H1 (cell line): ENCODE results near the gene LRIG2. TPM values are rescaled to one million over a fixed set of nuclear protein-coding genes. Genes with fewer than 3 reads are reported as not detected.

Experiments
- CTCF ChIA-PET: fragments of 300-600 bp; sonication (Branson Sonifier 250); formaldehyde crosslinking; loops from one replicate; lab custom pipeline; 2021; ENCODE audit not compliant: partially characterized antibody; lab: Charles Lee
- POLR2A ChIA-PET: fragments of 300-600 bp; sonication (Branson Sonifier 250); formaldehyde crosslinking; loops from one replicate; lab custom pipeline; 2021; ENCODE audit warnings: inconsistent platforms; ENCODE audit not compliant: partially characterized antibody; lab: Charles Lee
- DNase-seq, 2 experiments: peaks; one replicate each; pipeline versions ENCODE4 v3.0.0 to v3.0.0-alpha.2; 2010 to 2022; ENCODE audit warnings: low spot score in 2 of 2, low read depth in 1 of 2, mixed read lengths in 1 of 2
- FAIRE-seq: peaks from 2 replicates; lab custom pipeline; 2011; peaks lifted over from hg19 to GRCh38; lab: Jason Lieb, UNC
- H2AFZ ChIP-seq: 2 replicates; pipeline ENCODE4 v1.8.1; 2012; ENCODE audit warnings: low read length, inconsistent platforms
- H2AK5ac ChIP-seq: 2 replicates; pipeline ENCODE4 v1.6.1; 2013; ENCODE audit warnings: low read depth, low read length
- H2BK120ac ChIP-seq: replicated peaks from 2 replicates; pipeline ENCODE3; 2013; ENCODE audit warnings: low read depth, low read length, inconsistent platforms
- H2BK12ac ChIP-seq: 2 replicates; pipeline ENCODE4 v1.6.1; 2013; ENCODE audit warnings: low read depth, low read length
- H2BK15ac ChIP-seq: 2 replicates; pipeline ENCODE4 v1.6.1; 2013; ENCODE audit warnings: low read length
- H2BK20ac ChIP-seq: 2 replicates; pipeline ENCODE4 v1.6.1; 2013; ENCODE audit warnings: low read length
- H2BK5ac ChIP-seq: 2 replicates; pipeline ENCODE4 v1.6.1; 2013; ENCODE audit warnings: low read depth, low read length
- H3K14ac ChIP-seq: 2 replicates; pipeline ENCODE4 v1.6.1; 2013; ENCODE audit warnings: inconsistent platforms; ENCODE audit not compliant: insufficient read length
- H3K18ac ChIP-seq: 2 replicates; pipeline ENCODE4 v1.6.1; 2013; ENCODE audit warnings: low read length; ENCODE audit errors: extremely low read depth
- H3K23ac ChIP-seq: 2 replicates; pipeline ENCODE4 v1.6.1; 2013; ENCODE audit warnings: inconsistent platforms; ENCODE audit not compliant: insufficient read length
- H3K23me2 ChIP-seq: 2 replicates; pipeline ENCODE4 v1.6.1; 2013; ENCODE audit warnings: low read depth, low read length
- H3K27ac ChIP-seq: 2 replicates; pipeline ENCODE4 v1.6.1; 2011; ENCODE audit warnings: low read depth, low read length, inconsistent platforms
- H3K27me3 ChIP-seq, 4 experiments: replicated peaks in 1 of 4; 1 replicate in 1 of 4; 2 replicates in 3 of 4; pipeline versions ENCODE4 v1.6.1 to v1.8.1; 2011 to 2013; ENCODE audit warnings: low read length in 3 of 4, mild to moderate bottlenecking in 3 of 4, inconsistent platforms in 2 of 4, mixed read lengths in 2 of 4, moderate library complexity in 1 of 4; ENCODE audit not compliant: control insufficient read depth in 3 of 4, insufficient read depth in 3 of 4; ENCODE audit errors: extremely low read depth in 1 of 4
- H3K36me3 ChIP-seq, 4 experiments: 2 replicates each; pipeline versions ENCODE4 v1.6.1 to v1.8.1; 2011 to 2013; ENCODE audit warnings: mild to moderate bottlenecking in 4 of 4, low read length in 3 of 4, moderate library complexity in 2 of 4, control low read depth in 1 of 4, inconsistent platforms in 1 of 4; ENCODE audit not compliant: insufficient read depth in 4 of 4, control insufficient read depth in 2 of 4
- H3K4ac ChIP-seq: replicated peaks from 2 replicates; pipeline ENCODE3; 2013; ENCODE audit warnings: low read length, low read depth, mixed read lengths, inconsistent platforms; ENCODE audit not compliant: insufficient read length
- H3K4me1 ChIP-seq, 4 experiments: replicated peaks in 1 of 4; 1 replicate in 1 of 4; 2 replicates in 3 of 4; pipeline versions ENCODE4 v1.6.1 to v1.8.1; 2011 to 2013; ENCODE audit warnings: low read length in 3 of 4, inconsistent platforms in 2 of 4, mixed read lengths in 1 of 4; ENCODE audit not compliant: insufficient read depth in 4 of 4, control insufficient read depth in 3 of 4
- H3K4me2 ChIP-seq, 2 experiments: 2 replicates each; pipeline versions ENCODE4 v1.6.1 to v1.8.1; 2011 to 2013; ENCODE audit warnings: low read depth in 2 of 2, low read length in 2 of 2, control low read depth in 1 of 2, inconsistent platforms in 1 of 2, mild to moderate bottlenecking in 1 of 2; ENCODE audit not compliant: insufficient read depth in 1 of 2
- H3K4me3 ChIP-seq, 4 experiments: fragments of 200-600, 300-600 bp in 1 of 4; sonication (generic), shearing (Covaris generic), sonication (Bioruptor Twin) in 1 of 4; 2 replicates each; pipeline versions ENCODE4 v1.5.1 to v1.8.1; 2011 to 2016; ENCODE audit warnings: low read length in 4 of 4, low read depth in 3 of 4, control low read depth in 2 of 4, inconsistent platforms in 2 of 4, mild to moderate bottlenecking in 2 of 4, mixed read lengths in 1 of 4, moderate library complexity in 1 of 4; ENCODE audit not compliant: insufficient read depth in 2 of 4; ENCODE audit errors: extremely low read depth in 1 of 4
- H3K56ac ChIP-seq: replicated peaks from 2 replicates; pipeline ENCODE3; 2013; ENCODE audit warnings: low read depth, mild to moderate bottlenecking, mixed read lengths, low read length, inconsistent platforms; ENCODE audit not compliant: insufficient read length
- H3K79me1 ChIP-seq: 2 replicates; pipeline ENCODE4 v1.6.1; 2013; ENCODE audit warnings: low read depth, low read length, control low read depth
- H3K79me2 ChIP-seq, 2 experiments: 2 replicates each; pipeline versions ENCODE4 v1.6.1 to v1.8.1; 2012 to 2013; ENCODE audit warnings: low read length in 2 of 2, mild to moderate bottlenecking in 2 of 2, inconsistent platforms in 1 of 2; ENCODE audit not compliant: insufficient read depth in 2 of 2, control insufficient read depth in 1 of 2
- H3K9ac ChIP-seq, 4 experiments: replicated peaks in 1 of 4; 1 replicate in 1 of 4; 2 replicates in 3 of 4; pipeline versions ENCODE4 v1.6.1 to v1.8.1; 2011 to 2013; ENCODE audit warnings: low read depth in 3 of 4, low read length in 3 of 4, control low read depth in 2 of 4, mild to moderate bottlenecking in 2 of 4, moderate library complexity in 2 of 4, inconsistent platforms in 1 of 4; ENCODE audit errors: extremely low read depth in 1 of 4
- H3K9me3 ChIP-seq, 2 experiments: 2 replicates each; pipeline versions ENCODE4 v1.6.1 to v1.8.1; 2012 to 2013; ENCODE audit warnings: mild to moderate bottlenecking in 2 of 2, moderate library complexity in 2 of 2, control low read depth in 1 of 2, inconsistent platforms in 1 of 2, low read depth in 1 of 2, low read length in 1 of 2, mixed read lengths in 1 of 2; ENCODE audit not compliant: insufficient read depth in 2 of 2
- H4K20me1 ChIP-seq, 2 experiments: replicated peaks in 1 of 2; 2 replicates each; pipeline versions ENCODE3 to v1.8.1; 2011 to 2013; ENCODE audit warnings: inconsistent platforms in 2 of 2, low read length in 2 of 2, mild to moderate bottlenecking in 1 of 2; ENCODE audit not compliant: insufficient read depth in 2 of 2, control insufficient read depth in 1 of 2
- H4K5ac ChIP-seq: 2 replicates; pipeline ENCODE4 v1.6.1; 2013; ENCODE audit warnings: low read length, low read depth, mixed read lengths, inconsistent platforms; ENCODE audit not compliant: insufficient read length
- H4K8ac ChIP-seq: 2 replicates; pipeline ENCODE4 v1.8.0; 2013; ENCODE audit warnings: mild to moderate bottlenecking, moderate library complexity, low read length, inconsistent platforms; ENCODE audit not compliant: insufficient read depth; ENCODE audit errors: extremely low read depth
- H4K91ac ChIP-seq: replicated peaks from 2 replicates; pipeline ENCODE3; 2013; ENCODE audit warnings: low read length, mixed read lengths, inconsistent platforms; ENCODE audit not compliant: insufficient read length
- GTF2F1 ChIP-seq: IDR thresholded peaks from 2 replicates; pipeline ENCODE4 v1.6.1; 2012; ENCODE audit warnings: low read depth, low read length, improper control_type of control experiment, borderline replicate concordance
- WGBS, 2 experiments: shearing (Covaris generic) in 1 of 2; methylation state at CpG; one replicate each; pipeline versions ENCODE4 v1.1.6 to v1.1.7; 2013 to 2015; ENCODE audit warnings: low lambda C conversion rate in 2 of 2, mixed read lengths in 2 of 2, inconsistent platforms in 1 of 2, low coverage in 1 of 2, missing lambda C conversion rate in 1 of 2; ENCODE audit not compliant: insufficient replicate concordance in 2 of 2, insufficient coverage in 1 of 2, insufficient read length in 1 of 2; ENCODE audit errors: extremely low coverage in 1 of 2, missing lambda C conversion rate in 1 of 2; 5-methylcytosine and 5-hydroxymethylcytosine counted together
- polyA plus RNA-seq, 7 experiments: library from polyadenylated mRNA; depleted of rRNA in 3 of 7; stranded (reverse) in 5 of 7; unstranded in 2 of 7; fragments of >200 nt in 5 of 7; fragments of 200-250 nt in 2 of 7; gene quantifications; 1 replicate in 5 of 7; 2 replicates in 1 of 7; 4 replicates in 1 of 7; pipeline versions ENCODE4 v1.2.1 to v1.2.3, GENCODE V29; 2011 to 2013; ENCODE audit warnings: missing spikeins in 2 of 7, mixed read lengths in 2 of 7
- total RNA-seq: library from RNA; stranded (reverse); fragmentation: NEBNext Ultra II Directional; extraction: Animal tissue kit (Norgen Biotek cat#: 25700); gene quantifications from 2 replicates; pipeline ENCODE4 v1.2.1, GENCODE V29; 2021

The LRIG2 gene
- total and polyA plus RNA-seq, 2 of the 8 experiments (the other 6 are each of a cell fraction or from before 2014, with no cell fraction given): 16.2 to 20.9 TPM

DNA sequence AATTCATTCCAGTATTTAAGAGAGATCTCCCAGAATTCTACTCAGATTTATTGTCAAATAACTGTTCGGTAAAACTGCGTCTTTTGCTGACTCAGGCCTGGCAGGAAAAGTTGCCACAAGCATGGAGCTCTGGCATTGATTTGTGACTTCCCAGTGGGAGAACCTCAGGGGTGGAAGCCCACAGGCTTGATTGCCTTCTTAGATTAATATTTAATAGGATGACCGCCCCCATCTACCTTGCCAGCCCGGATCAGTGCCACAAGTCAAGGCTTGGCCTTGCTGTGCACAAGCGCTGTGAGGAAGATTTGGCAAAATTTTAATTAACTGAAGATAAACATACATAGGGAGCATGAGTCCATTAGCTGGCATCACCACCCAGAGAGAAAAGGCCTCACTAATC is 93.5 kb downstream of the LRIG2 start:
- no peak overlapping the region for H2AFZ ChIP-seq
- H2BK120ac ChIP-seq: no peak overlapping the region
- FAIRE-seq: no peak

More for the DNA sequence above, 93.5 kb downstream of the LRIG2 start:
- no peak overlapping the region for H3K4ac ChIP-seq
- no peaks in the 10 kb centered on the region for H3K79me2 ChIP-seq
- no peak overlapping the region for H3K18ac ChIP-seq
- no peak overlapping the region for H4K5ac ChIP-seq
- H3K4me1 ChIP-seq: no peaks in the 10 kb centered on the region
- H4K91ac ChIP-seq: no peak overlapping the region
- H3K14ac ChIP-seq: no peak overlapping the region
- H3K4me3 ChIP-seq: no peak overlapping the region
- H4K8ac ChIP-seq: no peak overlapping the region; the same call in 1 of the 2 replicates
- no peak overlapping the region for H3K27ac ChIP-seq
- no peak overlapping the region for H3K56ac ChIP-seq
- H3K23me2 ChIP-seq: no peaks in the 10 kb centered on the region
- peaks cover 0 to 1% of the 10 kb centered on the region in 2 experiments; a peak in 1 of 4 replicates for H3K9me3 ChIP-seq
- TF ChIP-seq GTF2F1: no peak
- TF ChIP-seq, all 59 proteins: peak for 0
- WGBS, 2 experiments: 92% methylated on average over 5 of the region's 5 CpGs; no CpG with 5 or more reads in 1 of the 2 experiments
- H3K36me3 ChIP-seq: no peaks in the 10 kb centered on the region
- no peaks in the 10 kb centered on the region for H4K20me1 ChIP-seq
- DNase-seq: no peak
- POLR2A ChIA-PET: no interaction called here
- no peak overlapping the region for H3K4me2 ChIP-seq
- H2BK12ac ChIP-seq: no peak overlapping the region
- H3K23ac ChIP-seq: no peak overlapping the region
- CTCF ChIA-PET: interaction anchor here (1.2 to 1.4 kb wide), 3 partner anchors 10 to 30 kb away, joined by 3 to 6 read pairs (median 3); no protein-coding TSS in a partner anchor
- H2AK5ac ChIP-seq: no peak overlapping the region
- H3K27me3 ChIP-seq: no peaks in the 10 kb centered on the region
- no peak overlapping the region for H3K9ac ChIP-seq
- no peaks in the 10 kb centered on the region for H3K79me1 ChIP-seq
- H2BK5ac ChIP-seq: no peak overlapping the region
- no peak overlapping the region for H2BK15ac ChIP-seq
- H2BK20ac ChIP-seq: no peak overlapping the region
